NK-92 (cell line): Measurements from ENCODE around the gene RASSF1.

Source experiments
- DNase-seq: peaks from one replicate; lab custom pipeline; 2025; ENCODE audit not compliant: unreplicated experiment; lab: John Stamatoyannopoulos, UW

Gene RASSF1

GRCh38 chr3:50345008-50345407 is 4.4 kb upstream of the RASSF1 start:
- no peak for DNase-seq

GRCh38 chr3:50342813-50343633 is 2.4 kb upstream of the RASSF1 start:
- no peak for DNase-seq

- DNase-seq: no peak
Observed at GRCh38 chr3:50341996-50342650, 1.5 kb upstream of the RASSF1 start.

- no peak for DNase-seq
Observed at GRCh38 chr3:50341537-50341936, 901 bp upstream of the RASSF1 start.

- DNase-seq: no peak
Observed at GRCh38 chr3:50340147-50340447, 539 bp downstream of the RASSF1 start.

- no peak for DNase-seq
Observed at GRCh38 chr3:50339485-50340146, 1.0 kb downstream of the RASSF1 start.

GRCh38 chr3:50338965-50339364 is 1.7 kb downstream of the RASSF1 start:
- DNase-seq: no peak

- peak; percentile 77 for DNase-seq
Observed at GRCh38 chr3:50337175-50337861, 3.3 kb downstream of the RASSF1 start.

- DNase-seq: no peak
Observed at GRCh38 chr3:50336452-50337174, 4.0 kb downstream of the RASSF1 start.

- DNase-seq: no peak
Observed at GRCh38 chr3:50334339-50335075, 6.1 kb downstream of the RASSF1 start.

- no peak for DNase-seq
Observed at GRCh38 chr3:50333744-50334328, 6.8 kb downstream of the RASSF1 start.

- DNase-seq: no peak
Observed at GRCh38 chr3:50331364-50331907, 9.2 kb downstream of the RASSF1 start.

- DNase-seq: no peak
Observed at GRCh38 chr3:50330330-50330729, 10.3 kb downstream of the RASSF1 start.

GRCh38 chr3:50327943-50328691 is 12.5 kb downstream of the RASSF1 start, which contains the start of gene TUSC2:
Gene TUSC2, minus strand, starts transcription at chr3:50328223. Its CDS starts 124 bp downstream, at chr3:50328099.
- DNase-seq: peak; percentile 42

- no peak for DNase-seq
Observed at GRCh38 chr3:50327129-50327528, 13.5 kb downstream of the RASSF1 start.

- DNase-seq: no peak
Observed at GRCh38 chr3:50326182-50326541, 14.5 kb downstream of the RASSF1 start.

- no peak for DNase-seq
Observed at GRCh38 chr3:50325497-50326181, 15.0 kb downstream of the RASSF1 start.

- no peak for DNase-seq
Observed at GRCh38 chr3:50325113-50325480, 15.5 kb downstream of the RASSF1 start.
